GM18502 (cell line): Measurements from ENCODE around the gene RTN4RL2.

Experiments used
- ATAC-seq: cut with Tn5 transposase; IDR thresholded peaks from one replicate; pipeline ENCODE4 v1.9.1; 2021; ENCODE audit warnings: mild to moderate bottlenecking; ENCODE audit not compliant: unreplicated experiment, poor library complexity

Gene RTN4RL2

DNA sequence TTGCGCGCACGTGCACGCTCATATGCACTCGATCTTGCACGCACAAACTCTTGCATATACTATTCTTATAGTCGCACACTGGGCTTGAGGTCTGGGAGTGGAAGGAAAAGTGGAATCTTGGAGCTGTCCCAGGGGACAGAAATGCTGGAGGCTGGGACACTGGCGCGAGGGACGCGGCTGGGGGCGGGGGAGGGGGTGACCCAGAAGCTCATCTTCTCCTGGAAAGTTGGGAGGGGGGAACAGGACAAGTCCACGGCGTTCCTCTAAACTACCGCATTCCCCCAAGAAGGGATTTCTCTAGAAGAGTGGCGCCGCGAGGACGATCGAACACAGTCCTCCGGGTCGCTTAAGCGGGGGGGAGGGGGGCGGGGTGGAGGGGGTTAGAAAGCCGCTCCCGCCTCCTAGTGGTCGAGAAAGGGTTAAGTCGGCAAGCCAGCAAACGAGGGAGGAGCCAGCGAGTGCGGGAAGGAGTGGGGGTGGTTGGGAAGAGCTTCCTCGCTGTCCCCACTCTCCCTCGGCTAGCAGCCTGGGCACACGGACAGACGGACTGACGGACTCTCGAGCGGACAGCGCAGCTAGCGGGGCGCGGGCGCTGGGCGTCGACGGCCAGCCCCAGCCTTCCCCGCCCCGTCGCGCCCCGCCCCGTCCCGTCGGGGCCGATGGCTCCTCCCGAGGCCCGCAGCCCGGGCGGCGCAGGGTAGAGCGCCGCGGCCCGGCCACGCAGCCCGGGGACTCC lies at the start of gene RTN4RL2:
Gene RTN4RL2 (plus strand): TSS at position 507 of the 736 bp plus-strand sequence. CDS start 338 bp downstream, outside the sequence.
- peak; percentile 41 for ATAC-seq

DNA sequence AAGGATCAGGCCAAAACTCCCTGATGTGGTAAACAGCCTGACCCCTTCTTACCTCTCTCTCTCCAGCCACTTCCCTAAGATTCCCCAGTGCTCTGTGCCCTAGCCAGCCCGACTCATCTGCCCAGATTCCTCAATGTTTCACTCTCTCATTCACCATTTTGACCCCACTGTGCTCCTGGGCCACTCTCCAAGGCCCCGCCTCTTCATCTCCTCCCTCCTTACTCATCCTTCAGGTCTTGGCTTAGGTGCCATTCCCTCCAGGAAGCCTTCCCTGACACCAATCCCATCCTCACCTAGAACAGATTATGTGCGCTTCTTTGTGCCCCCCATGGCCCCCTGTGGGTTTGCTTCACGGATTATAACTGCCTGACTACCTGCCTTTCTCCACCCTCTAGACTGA lies 46.6 kb upstream of the RTN4RL2 start:
- ATAC-seq, result no peak

DNA sequence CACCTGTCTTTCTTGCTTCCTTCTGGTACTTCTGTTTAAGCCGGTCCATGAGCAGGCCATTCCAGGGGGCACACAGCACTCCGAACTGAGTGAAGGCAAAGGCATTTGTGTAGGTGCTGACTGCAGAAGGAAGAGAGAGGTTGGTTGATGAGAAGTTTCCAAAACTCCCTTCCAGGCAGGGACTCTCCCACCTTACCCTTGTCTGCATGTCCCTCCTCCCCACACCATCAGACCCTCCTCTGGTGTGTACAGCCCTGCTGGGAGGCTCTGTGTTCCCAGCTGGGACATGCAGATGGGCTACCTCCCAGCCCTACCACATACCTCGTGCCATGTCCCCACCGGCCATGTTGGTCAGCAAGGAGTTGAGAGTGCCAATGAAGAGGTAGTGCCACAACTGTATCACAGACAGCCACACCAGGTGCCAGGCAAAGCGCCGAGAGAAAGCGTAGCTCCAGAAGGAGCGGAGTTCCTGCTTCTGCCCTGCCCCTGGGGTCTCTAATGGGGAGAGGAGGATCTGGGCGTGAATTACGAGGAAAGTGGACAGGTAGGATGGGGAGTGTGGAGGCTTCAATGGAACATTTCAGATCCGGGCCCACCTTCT lies 45.6 kb upstream of the RTN4RL2 start:
- no peak for ATAC-seq

DNA sequence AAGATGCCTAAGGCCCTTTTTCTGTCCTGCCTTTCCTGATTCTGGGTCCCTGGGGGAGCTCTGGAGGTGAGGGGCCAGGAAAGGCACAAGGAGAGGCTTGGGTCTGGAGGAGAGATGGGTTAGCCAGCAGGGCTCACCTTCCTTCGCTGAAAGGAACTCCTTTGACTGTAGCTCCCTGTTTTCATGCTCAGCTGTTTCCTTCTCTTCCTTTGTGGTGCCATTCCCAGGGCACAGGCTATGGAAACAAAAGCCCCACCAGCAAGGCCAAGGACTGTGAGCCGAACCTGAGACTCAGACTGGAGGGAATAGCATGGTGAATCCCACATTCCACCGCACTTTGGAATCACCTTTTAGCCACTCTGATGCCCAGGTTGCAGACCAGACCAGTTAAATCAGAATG lies 43.9 kb upstream of the RTN4RL2 start:
- ATAC-seq, result no peak

DNA sequence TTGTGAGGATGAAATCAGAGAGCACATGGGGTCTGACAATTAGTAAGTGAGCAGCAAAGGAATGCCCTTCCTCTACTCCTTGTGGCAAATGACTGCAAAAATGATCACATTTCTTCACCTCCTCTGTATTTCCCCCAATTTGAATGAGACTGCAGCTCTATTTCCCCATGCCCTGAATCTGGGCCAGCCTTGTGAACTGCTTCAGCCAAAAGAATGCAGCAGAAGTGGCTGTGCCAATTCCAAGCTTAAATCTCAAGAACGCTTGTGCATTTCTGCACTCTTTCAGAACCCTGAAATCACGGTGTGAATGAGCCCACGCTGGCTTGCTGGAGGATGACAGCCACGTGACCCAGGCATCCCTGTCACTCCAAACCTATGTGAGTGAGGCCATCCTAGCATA lies 43.3 kb upstream of the RTN4RL2 start:
- ATAC-seq, result no peak

DNA sequence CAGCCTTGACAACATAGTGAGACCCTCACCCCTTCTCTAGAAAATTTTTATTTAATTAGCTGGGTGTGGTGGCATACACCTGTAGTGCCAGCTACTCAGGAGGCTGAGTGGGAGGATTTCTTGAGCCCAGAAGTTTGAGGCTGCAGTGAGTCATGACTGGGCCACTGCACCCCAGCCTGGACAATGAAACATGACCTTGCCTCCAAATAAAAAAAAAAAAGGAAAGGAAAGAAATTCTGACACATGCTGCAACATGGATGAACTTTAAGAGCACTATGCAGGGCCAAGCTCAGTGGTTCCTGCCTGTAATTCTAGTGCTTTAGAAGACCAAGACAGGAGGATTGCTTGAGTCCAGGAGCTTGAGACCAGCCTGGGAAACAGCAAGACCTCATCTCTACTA lies 42.2 kb upstream of the RTN4RL2 start:
- no peak for ATAC-seq

DNA sequence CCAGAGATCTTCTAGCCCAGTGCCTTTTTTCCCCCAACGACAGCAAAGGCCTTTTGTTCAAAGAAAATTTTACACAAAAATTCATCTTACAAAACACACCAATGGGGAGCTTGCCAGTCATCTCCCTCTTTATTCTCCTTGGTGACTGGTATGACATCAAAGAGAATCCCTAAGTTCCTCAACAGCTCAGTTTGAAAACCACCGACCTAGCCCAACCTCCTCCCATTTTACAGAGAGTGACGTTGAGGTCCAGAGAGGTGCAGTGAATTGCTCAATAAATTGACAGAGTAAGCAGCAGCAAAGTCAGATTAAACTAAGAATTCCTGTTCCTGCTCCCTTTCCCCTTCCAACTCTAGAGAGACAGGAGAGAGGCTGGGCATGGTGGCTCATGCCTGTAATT lies 41.2 kb upstream of the RTN4RL2 start:
- no peak for ATAC-seq

DNA sequence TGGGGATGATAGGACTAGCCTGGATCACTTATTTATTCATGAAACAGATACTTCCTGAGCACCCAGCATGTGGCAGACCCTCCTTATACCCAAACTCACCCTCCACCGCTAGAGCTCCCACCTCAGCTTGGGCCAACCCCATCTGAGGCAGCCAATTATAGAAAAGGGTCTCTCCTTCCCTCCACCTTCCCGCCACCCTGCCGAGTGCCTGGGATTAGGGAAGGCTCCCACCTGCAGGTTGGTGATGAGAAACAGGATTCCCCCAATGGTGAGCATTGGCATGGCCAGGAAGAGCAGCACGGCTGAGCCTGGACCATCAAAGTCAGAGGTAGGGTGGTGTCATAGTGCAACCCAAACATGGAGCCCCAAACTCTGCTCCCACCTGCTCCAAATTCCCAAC lies 39.3 kb upstream of the RTN4RL2 start:
- no peak for ATAC-seq

DNA sequence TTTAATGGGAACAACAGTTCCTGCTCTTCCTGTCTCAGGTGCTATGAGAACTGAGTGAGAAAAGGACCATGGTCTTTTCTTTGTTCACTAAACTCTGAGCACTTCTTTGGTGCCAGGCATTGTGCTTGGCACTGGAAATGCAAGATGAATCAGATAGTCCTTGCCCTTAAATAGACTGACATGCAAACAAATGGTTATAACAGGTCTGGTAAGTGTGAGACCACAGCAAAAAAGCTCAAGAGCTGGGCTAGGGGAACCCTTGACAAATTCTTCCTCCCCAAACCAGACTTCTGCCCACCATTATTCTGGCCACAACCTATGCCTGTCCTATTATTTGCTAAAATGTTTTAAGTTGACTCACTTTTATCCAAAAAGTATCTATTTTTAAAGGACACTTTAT lies 38.5 kb upstream of the RTN4RL2 start:
- ATAC-seq, result no peak

DNA sequence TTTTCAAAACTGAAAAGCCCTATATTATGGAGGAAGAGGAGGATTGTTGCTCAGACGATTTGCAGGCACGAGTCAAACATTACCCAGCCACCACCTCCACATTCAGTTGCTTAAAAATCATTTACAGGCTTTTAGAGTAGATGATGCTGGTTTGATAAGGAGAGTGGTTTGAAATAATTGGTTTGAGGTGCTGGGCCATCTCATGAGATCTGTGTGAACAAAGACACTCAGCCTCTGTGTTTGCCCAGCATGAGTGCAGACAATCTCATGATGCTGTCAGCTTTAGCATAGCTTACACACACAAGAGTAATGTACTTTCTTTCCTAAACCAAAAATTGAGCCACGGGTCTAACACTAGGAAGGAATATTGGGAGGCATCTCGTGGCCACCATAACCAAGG lies 37.7 kb upstream of the RTN4RL2 start:
- no peak for ATAC-seq

DNA sequence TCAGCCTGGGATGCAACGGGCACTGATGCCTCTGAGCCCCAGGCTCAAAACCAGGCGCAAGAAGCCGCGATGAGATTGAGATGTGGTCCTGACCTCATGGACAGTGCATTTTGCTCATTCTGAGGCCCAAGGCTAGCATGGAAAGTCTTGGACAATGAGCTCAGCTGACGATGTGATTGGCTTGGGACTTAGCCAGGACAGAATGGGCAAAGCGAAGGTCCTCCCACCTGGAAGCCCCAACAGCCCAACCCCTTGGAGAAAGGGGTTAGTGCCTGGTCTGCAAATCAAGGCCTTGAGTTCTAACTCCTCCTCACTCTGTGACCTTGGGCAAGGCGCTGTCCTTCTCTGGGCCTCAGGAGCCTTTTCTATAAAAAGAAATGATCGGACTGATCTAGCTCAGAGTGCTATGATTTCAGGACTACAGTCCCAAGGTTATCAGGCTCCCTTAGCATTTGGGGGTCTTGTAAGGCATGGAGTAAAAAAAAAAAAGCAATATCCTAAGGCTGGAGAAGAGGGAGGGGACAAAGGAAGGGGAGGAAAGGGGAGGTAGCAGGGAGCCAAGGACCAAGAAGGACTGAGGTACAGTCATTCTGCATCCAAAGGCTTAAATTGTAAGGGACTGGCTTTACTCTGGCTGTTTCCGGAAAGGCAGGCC lies 36.1 kb upstream of the RTN4RL2 start:
- ATAC-seq, result no peak

DNA sequence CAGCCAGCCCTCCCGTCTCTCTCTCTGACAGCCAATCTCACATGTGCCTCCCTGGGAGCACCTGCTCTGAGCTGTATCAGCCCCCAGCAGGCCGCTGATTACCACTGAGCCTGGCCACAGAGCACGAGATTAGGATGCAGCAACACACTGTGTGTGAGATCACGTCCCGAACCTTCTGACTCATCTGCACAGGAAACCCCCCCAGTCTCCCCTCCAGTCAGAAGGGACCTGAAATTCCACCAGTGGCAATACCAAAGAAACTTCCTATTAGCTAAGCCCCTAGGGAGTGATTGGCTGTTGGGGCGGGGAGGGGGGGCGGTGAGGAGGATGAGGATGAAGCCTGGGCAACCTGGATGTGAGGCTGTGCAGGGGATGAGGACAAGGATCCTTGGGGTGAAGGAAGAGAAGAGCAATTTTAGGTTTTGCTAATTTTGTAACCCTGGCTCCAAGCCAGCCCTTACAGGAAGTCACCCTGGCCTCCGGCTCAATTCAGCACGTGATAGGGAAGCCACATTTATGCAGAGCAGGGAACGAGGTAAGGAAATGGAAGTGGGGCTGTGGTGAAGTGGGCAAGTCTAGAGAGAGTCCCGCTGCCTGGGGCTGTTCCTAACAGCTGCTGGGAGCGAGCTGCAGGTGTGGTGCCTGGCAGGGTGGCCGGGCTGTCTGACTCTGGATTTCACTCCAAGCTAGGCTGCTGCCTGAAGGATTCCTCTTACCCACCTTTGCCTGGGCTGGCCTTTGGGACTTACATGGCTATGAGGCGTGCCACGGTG lies 35.4 kb upstream of the RTN4RL2 start:
- peak; percentile 93 for ATAC-seq

DNA sequence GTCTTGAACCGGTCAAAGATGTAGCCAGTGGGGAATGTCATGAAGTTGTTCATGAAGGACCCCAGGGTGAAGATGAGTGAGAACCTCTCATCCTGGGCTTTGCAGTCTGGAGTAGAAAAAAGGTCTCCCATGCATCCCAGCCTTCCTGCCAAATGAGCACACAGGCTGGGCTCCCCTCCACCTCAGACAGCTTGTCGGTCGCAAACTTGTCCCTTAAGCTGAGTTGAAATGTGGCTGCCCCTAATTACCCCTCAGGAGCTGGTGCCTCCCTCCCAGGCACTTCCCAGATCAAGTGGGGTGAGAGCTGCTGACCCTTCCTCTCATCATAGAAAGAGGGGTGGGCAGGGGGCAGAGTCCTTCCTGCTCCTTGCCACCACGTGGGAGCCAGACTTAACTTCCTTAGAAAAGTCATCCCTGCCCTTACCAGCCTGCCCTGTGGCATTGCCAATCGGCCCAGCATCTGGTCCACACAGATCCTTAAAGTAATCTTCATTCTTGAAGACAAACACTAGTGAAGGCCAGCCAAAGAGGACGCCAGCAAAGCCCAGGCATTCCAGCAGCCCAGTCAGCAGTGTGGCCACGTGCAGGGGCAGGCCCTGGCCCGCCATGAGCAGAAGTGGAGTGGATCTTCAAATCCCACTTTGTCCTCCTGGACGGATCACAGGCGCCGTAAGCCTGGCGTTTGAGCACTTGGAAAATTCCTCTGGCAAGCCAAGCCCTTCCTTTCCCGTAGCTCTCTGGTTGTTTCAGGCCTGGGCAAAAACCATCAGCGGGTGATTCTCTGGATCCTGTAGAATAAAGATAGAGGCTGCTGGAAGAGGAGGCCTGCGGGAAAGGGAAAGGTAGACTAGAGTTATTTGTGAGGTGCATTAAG lies 34.5 kb upstream of the RTN4RL2 start:
- no peak for ATAC-seq

DNA sequence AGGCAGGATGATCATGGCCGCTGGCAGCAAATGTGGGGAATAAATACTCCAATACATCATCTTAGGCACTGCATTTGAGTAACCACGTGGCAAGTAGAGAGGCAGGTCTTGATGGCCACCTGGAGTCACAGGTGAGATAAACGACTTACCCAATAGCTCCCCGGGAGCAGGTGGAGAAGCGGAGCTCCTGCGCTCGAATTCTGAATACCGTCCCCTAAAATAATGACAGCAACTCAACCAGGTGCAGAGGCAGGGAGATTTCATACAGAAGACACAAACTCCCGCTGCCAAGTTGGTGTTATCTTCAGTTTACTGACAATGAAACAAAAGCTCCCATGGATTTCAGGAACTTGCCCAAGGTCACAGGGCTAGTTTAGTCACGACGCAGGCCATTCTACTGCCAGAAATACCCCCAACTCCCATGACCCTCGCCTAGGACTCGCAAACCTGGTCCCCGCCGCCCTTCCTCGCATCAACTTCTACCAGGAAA lies 33.8 kb upstream of the RTN4RL2 start:
- no peak for ATAC-seq

DNA sequence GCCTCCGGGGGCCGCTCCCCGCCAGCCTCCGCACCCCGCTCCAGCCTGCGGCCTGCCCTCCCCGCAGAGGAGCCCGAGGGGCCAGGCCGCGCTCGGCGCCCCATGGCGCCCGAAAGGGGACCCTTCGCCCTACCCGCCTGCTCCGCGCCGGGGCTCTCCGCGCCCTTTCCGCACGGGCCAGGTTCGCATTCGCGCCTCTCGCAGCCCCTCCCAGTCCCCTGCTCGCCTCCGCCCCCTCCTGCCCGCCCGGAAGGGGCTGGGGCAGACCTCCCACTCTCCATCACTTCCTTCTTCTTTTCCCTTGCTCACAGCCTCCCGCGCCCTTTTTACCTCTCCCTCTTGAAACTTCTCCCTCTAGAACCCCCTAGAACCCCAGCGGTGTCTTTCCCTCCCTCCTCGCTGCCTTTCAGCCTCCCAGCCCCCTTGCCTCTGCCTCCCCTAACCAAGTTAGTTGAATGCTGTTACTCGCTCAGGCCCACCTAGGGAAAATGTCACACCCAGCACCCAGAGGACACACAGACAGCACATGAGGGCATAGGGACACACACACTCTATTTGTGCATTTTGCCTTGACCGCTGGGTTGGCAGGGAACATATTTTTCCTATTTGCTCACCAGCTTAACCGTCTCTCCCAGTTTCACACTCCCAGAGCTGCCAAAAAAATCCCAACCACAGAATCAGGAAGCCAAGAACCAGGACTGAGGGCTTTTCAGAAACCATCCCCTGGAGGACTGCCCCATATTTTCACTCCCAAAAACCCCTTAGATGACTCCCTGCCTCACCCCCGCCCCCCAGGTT lies 33.2 kb upstream of the RTN4RL2 start, which contains the start of gene SLC43A3:
Gene SLC43A3 (minus strand): TSS at position 193 of the 798 bp plus-strand sequence. CDS start 949 bp downstream, outside the sequence.
- ATAC-seq, result peak; percentile 58

DNA sequence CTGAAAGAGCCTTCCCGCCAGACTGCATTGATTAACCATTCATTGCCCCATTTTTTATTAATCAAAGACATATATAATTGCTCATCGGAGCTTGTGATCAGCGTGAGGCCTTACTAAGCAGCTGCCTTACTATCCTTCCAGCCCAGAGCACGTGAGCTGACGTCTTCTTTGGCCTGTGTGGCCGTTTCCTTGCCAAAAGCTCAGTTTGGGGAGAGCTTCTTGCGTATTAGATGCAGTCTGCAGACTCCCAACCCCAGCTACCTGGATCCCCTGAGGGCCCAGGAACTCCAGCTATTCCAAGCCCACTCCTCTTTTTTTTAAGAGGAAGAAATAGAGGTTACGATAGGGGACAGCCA lies 32.6 kb upstream of the RTN4RL2 start:
- no peak for ATAC-seq

DNA sequence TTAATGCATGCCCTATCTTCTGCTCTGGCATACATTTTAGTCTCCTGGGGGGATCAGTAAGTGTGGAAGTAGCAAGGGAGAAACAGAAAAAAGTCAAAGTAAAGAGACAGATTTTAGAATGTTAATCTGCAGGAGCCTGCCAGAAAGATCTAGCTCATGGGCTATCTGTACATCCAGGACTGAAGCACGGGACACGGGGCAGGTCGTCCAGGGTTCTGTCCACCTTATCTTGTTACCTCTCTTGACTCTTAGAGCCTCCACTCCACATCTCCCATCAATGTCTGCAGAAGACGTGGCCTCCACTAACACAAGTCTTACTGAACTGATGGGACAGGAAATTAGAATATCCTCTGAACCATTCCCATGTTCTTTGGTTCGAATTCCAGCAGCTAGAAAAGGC lies 31.7 kb upstream of the RTN4RL2 start:
- no peak for ATAC-seq

DNA sequence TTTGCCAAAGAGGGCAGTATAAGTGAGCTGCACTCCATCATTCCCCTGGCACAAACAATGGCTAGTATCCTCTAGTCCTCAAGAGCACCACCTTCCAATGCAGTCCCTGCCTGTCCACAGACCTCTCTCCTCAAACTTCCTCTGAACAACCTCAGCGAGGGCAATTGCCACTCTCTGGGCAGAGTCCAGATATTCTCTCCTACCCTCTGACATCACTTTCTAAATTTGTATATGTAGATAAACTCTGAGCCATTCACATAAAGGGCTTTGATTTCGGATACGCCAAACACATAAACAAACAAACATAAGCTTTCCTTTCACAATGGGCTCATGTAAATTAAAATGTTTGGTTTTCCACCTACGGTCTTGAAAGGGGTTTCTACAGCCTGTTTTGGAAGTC lies 30.4 kb upstream of the RTN4RL2 start:
- ATAC-seq, result no peak

DNA sequence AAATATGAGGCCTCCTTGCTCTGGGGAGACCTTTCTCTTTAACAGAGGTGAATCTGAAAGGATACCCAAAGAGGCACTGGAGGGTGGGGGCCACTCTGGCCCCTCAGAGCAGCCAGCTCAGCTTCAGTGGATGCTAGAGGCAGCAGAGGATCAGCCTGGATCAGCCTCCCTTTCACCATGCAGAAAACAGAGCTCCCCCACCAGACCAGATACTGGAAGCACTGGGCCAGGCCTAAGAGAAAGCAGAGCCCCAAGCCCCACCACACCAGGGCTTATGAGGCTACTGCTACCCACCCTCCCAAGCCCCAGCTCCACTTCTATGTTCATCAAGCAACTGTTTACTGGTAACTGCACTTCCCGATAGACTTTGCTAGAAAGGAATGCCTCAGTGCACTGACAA lies 29.4 kb upstream of the RTN4RL2 start:
- ATAC-seq, result no peak
